Endothelial cell (in vitro differentiated cells): Measurements from ENCODE around the gene PDCD11. TPM values are rescaled to one million over a fixed set of nuclear protein-coding genes. Genes with fewer than 3 reads are reported as not detected.

ENCODE experiments used
- DNase-seq: peaks from one replicate; pipeline ENCODE4 v3.0.0; 2021; ENCODE audit warnings: low spot score
- H3K27ac Mint-ChIP-seq: one replicate; pipeline ENCODE4 v1.8.0; 2021; ENCODE audit warnings: mixed read lengths, inconsistent platforms; ENCODE audit not compliant: unreplicated experiment
- H3K27me3 Mint-ChIP-seq: one replicate; pipeline ENCODE4 v1.8.0; 2021; ENCODE audit warnings: mild to moderate bottlenecking, moderate library complexity, mixed read lengths, inconsistent platforms; ENCODE audit not compliant: unreplicated experiment
- H3K36me3 Mint-ChIP-seq: one replicate; pipeline ENCODE4 v1.8.0; 2021; ENCODE audit warnings: mild to moderate bottlenecking, low read depth, mixed read lengths, inconsistent platforms; ENCODE audit not compliant: unreplicated experiment
- H3K4me1 Mint-ChIP-seq: one replicate; pipeline ENCODE4 v1.8.0; 2021; ENCODE audit warnings: mild to moderate bottlenecking, mixed read lengths, inconsistent platforms; ENCODE audit not compliant: unreplicated experiment
- H3K4me3 Mint-ChIP-seq: one replicate; pipeline ENCODE4 v1.8.0; 2021; ENCODE audit warnings: mild to moderate bottlenecking, mixed read lengths, inconsistent platforms; ENCODE audit not compliant: unreplicated experiment
- H3K9me3 Mint-ChIP-seq: one replicate; pipeline ENCODE4 v1.8.0; 2021; ENCODE audit warnings: mixed read lengths, inconsistent platforms; ENCODE audit not compliant: unreplicated experiment
- total RNA-seq: library from RNA; stranded (reverse); fragmentation: NEBNext Ultra II Directional; extraction: Animal tissue kit (Norgen Biotek cat#: 25700); gene quantifications from one replicate; pipeline ENCODE4 v1.2.1, GENCODE V29; 2021; ENCODE audit not compliant: unreplicated experiment
- TF ChIP-seq, protein P1 (sequence below): fragments of 200-600 bp; sonication (generic); IDR thresholded peaks from one replicate; pipeline ENCODE4 v1.5.0; 2021; ENCODE audit warnings: antibody characterized with exemption; ENCODE audit not compliant: unreplicated experiment

Gene PDCD11
- total RNA-seq, 1 donor from 2014 or later: 43.7 TPM

DNA sequence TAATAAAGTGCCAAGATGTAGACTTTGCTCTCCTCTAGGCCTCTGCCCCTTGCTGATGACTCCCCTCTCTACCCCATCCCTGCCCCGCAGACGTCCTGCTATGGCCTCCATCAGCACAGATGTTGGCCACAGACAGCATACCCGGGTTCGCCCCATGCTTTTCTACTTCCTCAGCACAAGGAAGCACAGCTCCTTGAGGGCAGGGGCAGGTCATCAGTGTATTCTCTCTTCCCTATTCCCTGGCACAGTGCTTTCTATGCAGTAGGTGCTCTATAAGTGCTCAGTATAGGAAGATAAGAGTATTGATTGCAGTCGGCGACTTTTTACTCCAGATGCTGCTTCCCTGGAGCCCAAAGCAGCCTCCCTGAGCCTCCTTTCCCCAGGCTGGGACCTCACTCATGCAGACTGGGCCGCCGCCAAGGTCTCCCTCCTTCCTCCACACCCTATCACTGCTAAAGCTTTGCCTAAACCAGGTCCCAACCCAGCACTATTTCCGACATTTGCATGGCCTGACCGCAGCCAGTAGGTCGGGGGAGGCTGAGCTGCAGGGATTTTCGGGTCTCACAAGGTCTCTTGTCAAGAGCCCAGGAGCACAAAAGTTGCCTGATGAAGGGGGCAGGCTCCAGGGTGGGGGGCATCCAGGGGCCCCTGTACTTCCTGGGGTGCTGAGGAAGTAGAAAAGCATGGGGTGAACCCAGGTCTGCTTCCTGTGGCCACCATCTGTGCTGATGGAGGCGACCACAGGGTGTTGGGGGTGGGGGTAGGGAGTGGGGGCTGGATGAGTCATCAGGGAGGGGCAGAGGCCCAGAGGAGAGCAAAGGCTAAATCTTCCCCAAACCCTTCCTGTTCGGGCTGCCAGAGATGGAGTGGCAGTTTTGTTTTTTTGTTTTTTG, 74.6 kb downstream of the PDCD11 start:
- Mint-ChIP-seq H3K4me1 (peaks cover 6% of the 10 kb centered on the region), H3K27ac (no peak overlapping the region), H3K36me3 (no peaks in the 10 kb centered on the region), H3K4me3 (no peak overlapping the region), H3K27me3 (peaks cover 2% of the 10 kb centered on the region), H3K9me3 (no peaks in the 10 kb centered on the region)
- DNase-seq: no peak
- TF ChIP-seq, protein P1, sequence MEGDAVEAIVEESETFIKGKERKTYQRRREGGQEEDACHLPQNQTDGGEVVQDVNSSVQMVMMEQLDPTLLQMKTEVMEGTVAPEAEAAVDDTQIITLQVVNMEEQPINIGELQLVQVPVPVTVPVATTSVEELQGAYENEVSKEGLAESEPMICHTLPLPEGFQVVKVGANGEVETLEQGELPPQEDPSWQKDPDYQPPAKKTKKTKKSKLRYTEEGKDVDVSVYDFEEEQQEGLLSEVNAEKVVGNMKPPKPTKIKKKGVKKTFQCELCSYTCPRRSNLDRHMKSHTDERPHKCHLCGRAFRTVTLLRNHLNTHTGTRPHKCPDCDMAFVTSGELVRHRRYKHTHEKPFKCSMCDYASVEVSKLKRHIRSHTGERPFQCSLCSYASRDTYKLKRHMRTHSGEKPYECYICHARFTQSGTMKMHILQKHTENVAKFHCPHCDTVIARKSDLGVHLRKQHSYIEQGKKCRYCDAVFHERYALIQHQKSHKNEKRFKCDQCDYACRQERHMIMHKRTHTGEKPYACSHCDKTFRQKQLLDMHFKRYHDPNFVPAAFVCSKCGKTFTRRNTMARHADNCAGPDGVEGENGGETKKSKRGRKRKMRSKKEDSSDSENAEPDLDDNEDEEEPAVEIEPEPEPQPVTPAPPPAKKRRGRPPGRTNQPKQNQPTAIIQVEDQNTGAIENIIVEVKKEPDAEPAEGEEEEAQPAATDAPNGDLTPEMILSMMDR: no peak

DNA sequence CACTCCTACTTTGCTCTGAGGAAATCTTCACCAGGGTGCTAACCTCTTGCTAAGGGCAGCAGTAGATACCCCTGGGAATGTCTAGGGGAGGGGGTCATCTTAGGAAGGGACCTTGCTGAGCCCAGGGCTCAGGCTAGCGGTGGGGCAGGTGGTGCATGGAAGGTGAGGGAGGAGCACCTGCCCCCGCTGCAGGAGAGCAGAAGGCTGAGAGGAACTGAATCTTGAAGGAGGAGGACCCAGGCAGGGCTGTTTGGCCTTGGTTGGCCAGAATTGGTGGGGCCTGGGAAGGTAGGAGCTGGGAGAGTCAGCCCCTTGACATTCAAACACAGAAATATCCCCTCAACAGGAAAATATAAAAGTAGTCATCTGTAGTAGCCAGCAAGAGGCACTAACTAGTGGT, 75.6 kb downstream of the PDCD11 start:
- TF ChIP-seq, protein P1: no peak
- no peaks in the 10 kb centered on the region for H3K27me3 Mint-ChIP-seq
- H3K27ac Mint-ChIP-seq: no peak overlapping the region
- H3K36me3 Mint-ChIP-seq: no peaks in the 10 kb centered on the region
- no peak overlapping the region for H3K4me3 Mint-ChIP-seq
- no peaks in the 10 kb centered on the region for H3K9me3 Mint-ChIP-seq
- no peak for DNase-seq
- peaks cover 6% of the 10 kb centered on the region for H3K4me1 Mint-ChIP-seq

DNA sequence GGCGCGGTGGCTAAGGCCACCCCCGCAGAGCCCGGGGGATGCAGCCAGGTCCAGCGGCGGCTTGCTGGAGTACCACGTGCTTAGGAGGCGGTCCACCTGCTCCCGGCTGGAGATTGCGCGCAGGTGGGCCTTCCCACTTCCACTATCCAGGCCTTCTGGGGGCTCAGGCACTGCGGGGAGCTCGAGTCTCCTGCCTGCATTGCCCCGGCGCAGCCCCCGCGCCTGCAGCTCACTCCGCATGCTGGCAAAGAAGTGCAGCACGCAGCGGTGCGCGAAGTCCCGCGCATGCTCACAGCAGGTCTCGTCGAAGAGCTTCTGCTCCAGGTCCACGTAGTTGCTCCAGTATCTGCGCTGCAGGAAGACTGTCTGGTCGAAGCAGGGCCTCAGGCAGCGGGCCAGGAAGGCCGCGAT, 76.8 kb downstream of the PDCD11 start:
- Mint-ChIP-seq H3K9me3 (no peaks in the 10 kb centered on the region), H3K4me1 (no peaks in the 10 kb centered on the region), H3K4me3 (no peak overlapping the region), H3K36me3 (no peaks in the 10 kb centered on the region), H3K27ac (no peak overlapping the region), H3K27me3 (peaks cover 4% of the 10 kb centered on the region)
- no peak for DNase-seq
- TF ChIP-seq, protein P1: no peak

DNA sequence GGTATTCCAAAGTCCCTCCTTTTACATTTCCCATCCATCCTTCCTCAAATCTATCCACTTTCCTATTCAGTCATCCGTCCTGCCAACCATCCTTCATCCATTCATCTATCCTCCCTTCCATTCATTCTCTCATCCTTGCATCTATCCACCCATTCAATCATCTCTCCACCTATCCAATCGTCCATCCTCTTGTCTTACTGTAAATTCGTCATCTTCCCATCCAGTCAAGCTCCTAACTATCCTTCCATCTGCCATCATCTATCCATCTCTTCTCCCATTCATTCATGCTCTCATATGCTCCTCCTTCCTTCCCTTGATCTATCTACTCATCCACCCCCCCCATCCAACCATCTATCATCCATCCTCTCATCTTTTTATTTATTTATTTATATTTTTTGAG, 77.7 kb downstream of the PDCD11 start:
- H3K36me3 Mint-ChIP-seq: no peaks in the 10 kb centered on the region
- H3K4me3 Mint-ChIP-seq: no peak overlapping the region
- H3K9me3 Mint-ChIP-seq: no peaks in the 10 kb centered on the region
- TF ChIP-seq, protein P1: no peak
- H3K4me1 Mint-ChIP-seq: no peaks in the 10 kb centered on the region
- peaks cover 4% of the 10 kb centered on the region for H3K27me3 Mint-ChIP-seq
- no peak overlapping the region for H3K27ac Mint-ChIP-seq
- DNase-seq: no peak

DNA sequence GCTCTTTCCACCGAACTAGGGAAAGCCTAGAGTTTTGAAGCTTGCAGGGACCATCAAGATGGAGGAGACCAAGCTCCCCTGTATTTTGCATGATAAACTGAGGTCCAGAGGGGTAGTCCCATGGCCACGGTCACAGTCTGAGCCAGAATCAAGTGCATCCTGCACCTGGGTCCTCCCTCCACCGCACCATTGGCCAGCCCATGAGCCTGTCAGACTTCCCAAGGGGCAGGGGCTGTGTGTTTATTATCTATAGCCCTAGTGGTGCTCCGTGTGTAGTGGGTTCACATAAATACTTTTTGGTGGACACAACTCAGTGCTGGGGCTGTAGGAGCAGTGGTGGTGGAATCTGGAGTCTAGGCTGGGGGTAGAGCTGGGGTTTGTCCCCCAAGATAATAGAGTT, 79.0 kb downstream of the PDCD11 start:
- Mint-ChIP-seq H3K27me3 (peaks cover 5% of the 10 kb centered on the region), H3K4me3 (peak overlapping the region; percentile 25), H3K36me3 (no peaks in the 10 kb centered on the region), H3K27ac (no peak overlapping the region), H3K4me1 (no peaks in the 10 kb centered on the region), H3K9me3 (no peaks in the 10 kb centered on the region)
- DNase-seq: no peak
- TF ChIP-seq, protein P1: no peak
